Hematopoietic multipotent progenitor cell treated with erythropoietin and hydrocortisone succinate and interleukin-3 and kit ligand, for 8 days (in vitro differentiated cells): ENCODE measurements around the gene PHC2.

Experiments
- DNase-seq: peaks from one replicate; pipeline ENCODE4 v3.0.0-alpha.2; 2015

The PHC2 gene

DNA sequence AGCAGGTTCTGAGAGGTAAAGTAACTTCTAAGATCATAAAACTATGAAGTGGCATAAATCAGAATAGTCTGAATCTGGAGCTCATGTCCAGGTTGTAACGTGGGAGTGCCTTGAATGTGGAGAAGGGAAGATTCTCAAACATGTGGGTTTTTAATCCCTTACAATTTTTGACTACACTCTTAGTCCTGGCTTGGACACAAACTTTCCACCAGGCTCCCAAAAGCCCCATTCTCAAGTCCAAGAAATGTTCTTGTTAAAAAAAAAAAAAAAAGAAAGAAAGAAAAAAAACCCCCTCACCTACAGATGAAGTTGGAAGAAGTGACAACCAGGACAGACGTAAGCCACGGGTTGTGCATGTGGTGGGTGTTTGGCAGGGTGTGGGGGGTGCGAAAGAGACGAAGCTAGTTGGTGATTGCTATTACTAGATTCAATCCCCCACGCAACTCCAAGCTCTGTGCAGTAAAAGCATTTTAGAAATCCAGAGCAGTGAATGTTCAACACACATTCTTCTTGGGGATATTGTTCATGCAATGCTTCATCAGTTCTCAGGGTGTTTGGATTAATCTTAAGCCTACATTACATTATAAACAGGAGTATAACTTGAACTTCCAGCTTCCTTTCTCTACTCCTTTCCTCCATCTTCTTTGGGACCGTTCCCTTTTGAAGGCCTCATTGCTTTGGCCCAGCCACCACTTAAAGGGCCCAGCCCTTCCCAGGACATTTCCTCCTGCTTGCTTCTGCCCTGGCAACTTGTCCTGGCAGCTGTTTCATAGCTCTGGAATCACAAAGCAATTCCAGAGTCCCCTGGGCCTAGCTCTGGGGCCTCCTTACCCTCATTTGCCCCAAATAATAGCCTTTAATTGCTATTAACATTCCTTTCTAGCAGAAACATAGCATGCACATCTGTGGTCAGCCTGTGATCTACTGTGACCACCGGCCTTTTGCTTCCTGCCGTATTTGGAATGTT lies 41.8 kb downstream of the PHC2 start:
- no peak for DNase-seq

DNA sequence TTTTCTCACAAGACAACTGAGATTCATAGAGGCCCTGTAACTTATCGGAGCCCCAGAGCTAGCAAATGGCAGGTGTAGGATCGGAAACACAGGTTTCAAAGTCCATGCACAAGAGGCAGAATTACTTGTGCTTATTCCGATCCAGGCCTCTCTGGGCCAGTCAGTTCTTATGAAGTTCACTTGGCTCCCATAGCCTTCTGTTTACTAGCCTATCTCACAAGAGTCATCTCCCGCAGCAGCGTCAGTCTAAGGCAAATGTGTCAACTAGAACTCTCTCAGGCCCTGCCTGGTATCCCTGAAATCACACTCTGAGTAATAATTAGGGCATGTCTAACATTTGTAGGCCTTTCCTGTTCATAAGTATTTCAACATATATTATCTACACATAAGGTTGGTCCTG lies 43.3 kb downstream of the PHC2 start:
- no peak for DNase-seq

DNA sequence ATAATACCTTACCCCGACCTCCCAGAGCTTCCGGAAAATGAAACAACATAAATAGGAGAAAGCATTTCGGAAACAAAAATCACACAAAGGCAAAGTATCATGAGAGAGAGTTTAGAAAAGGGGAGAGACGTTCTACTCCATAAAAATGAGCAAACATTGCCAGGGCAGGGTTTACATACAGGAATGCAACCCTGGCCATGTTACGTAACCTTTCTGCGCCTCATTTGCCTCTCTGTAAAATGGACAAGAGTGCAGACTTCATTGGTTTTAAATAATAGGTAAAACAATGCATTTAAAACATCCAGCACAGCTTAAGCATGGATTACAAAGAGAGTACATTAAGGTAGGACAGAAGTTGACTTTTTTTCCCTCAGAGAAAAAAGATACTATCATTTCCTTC lies 45.6 kb downstream of the PHC2 start:
- DNase-seq: no peak

DNA sequence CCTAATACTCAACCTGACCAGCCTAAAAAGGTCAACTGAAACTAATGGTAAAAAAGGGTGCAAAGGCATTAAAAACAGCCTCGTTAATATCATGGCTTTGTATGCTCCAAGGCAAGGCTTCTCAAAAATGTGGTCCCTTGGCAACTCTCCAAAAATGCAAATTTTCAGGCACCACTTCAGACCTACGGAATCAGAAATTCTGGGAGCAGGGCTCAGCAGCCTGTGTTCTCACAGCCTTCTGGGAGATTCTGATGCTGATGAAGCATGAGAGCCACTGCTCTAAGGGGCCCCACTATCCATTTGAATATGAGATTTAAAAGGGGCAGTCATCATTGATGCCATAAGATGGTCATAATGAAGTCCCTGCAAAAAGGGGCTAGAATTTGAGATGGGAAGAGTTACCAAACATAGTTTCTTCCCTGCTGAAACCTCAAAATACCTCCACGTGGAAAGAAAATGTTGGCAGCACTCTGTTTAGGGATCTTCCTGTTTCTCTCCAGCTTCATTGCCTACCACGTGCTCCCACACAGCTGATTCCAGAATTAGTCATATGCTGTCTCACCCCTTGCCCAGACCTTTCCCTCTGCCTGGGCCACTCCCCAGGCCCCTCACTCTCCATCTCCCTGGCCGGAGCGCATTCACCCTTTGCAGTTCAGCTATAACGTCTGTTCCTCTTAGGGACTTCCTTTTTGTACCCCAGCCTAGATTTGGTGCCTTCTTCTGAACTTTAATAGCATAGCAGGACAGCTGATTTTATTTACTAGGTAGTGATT lies 46.7 kb downstream of the PHC2 start:
- DNase-seq: no peak

DNA sequence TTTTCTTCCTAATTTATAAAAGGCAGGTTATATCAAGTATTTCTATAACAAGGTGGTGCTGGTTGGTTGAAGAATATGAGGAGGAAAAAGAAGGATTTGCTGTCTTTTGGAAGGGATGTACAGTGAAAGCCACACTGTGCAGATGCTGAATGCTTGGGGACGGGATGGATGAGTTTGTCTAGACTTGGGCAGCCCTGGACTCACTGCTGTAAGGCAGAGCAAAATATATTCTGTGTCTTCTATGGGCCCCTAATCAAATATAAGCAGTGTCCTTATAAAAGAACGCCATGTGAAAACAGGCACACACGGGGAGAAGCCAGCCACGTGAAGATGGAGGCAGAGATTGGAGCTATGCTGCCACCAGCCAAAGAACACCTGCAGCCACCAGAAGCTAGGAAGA lies 47.4 kb downstream of the PHC2 start:
- no peak for DNase-seq

DNA sequence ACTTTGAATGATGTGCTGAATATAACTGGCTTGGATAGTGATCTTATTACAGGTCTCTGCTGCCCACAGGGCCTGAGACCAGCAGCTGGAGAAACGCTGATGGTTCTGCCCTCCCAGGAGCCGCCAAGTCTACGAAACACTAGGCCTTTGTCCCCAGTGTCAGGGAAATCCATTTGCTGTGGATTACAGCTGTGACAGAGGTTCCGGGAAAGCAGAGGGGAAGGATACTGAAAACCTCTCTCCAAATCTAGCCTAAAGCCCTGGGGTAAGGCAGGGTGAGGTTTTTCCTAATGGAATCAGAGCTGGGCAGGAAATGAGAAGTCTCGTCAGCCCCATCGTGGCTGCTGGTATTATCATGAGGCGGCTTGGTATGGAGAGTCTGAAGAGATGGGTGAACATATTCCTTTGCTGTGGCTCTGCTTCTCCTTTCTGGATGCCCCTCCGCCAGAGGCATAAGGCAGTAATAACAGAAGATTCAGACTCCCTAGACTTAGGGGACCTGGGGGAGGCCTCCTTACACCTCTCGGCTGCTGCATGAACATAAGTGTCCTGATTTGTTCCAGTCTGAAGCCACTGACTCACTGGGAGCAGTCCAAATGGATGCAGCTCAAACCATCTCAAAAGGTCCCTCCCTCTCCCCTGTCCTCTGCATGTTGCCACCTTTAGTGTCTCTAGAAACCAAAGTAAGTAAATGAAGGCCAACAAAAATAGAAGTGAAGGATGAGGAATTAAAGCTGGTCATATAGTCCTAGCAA lies 48.1 kb downstream of the PHC2 start:
- no peak for DNase-seq

DNA sequence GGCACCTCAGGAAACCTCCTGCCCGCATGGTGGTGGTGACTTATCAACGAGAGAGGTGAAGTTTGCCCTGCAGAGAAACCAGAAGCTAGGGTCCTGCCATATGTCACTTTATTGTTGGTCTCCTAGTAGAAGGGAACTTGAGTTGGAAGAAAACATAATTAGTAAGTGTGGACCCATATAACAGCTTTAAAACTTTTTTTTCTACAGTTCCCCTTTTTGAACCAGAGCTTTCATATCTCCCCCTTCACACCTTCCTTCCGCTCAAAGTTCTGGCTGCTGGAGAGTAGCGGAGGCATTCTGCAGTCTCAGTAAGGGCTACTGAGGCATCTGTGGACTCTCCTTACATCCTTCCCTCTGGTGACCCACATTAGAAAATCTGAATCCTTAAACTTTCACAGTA lies 48.9 kb downstream of the PHC2 start:
- no peak for DNase-seq

DNA sequence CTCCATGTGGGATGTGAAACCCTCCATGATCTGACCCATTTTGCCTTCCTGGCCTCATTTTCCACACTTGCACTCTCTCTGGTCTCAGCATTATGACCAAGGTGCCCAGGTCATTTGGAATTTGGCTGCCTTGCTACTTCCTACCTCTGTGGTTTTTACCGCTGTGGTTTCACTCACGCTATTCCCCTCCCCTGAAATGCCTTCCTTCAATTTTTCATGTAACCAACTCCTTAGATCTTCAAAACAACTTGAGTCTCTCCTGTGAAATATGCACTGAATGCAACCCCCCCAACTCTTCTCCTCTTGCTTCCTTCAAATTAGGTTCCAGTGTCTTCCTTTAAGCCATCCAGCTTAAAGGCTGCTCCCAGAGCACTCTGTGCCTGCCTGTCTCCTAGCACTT lies 50.1 kb downstream of the PHC2 start:
- DNase-seq: no peak

DNA sequence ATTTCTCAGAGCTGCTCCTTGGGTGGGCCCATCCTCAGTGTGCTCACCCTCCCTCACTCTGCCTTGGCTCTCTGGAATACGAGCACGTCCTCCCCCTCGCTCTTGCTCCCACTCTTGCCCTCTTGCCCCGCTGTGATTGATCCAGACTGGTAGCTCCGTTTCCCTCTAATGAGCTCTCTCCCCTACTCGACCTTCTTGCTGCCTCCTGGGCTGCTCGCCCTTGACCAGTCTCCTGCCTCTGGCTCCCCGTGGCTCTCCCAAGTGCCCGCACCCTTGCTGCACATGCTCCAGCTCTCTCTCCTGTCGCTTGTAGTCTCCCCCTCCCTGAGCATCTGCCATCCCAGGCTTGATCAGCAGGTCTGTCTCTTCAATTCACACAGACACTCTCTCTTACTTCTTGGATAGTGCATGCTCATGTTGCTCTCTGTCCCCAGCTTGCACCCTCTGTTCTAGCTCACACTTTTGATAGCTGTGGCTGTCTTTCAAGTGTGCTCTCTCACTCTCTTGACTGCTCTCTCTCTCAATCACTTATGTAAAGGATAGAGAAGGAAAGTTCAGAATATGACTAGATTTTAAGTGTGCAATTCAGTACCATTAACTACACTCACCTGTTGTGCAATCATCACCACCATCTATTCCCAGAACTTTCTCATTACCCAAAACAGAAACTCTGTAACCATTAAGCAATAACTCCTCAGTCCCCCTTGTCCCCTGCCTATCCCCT lies 51.1 kb downstream of the PHC2 start:
- no peak for DNase-seq

DNA sequence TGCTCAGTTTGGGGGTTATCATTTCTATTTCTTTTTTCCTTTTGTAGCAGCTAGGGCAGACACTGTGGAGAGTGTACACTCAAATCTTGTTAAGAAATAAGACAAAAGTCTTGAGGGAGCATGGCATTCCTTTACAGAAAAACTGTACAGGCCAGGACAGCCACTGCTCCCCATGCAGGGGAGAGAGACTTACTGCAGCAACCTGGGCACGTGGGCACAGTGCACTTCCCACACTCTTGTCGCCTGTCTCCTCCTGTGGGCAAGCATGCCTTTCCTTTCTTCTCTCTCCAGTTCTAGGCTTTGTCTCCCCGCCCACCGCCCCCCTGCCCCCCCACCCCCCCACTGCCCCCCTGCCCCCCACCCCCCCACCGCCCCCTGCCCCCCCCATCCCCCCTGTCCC lies 51.9 kb downstream of the PHC2 start:
- no peak for DNase-seq

DNA sequence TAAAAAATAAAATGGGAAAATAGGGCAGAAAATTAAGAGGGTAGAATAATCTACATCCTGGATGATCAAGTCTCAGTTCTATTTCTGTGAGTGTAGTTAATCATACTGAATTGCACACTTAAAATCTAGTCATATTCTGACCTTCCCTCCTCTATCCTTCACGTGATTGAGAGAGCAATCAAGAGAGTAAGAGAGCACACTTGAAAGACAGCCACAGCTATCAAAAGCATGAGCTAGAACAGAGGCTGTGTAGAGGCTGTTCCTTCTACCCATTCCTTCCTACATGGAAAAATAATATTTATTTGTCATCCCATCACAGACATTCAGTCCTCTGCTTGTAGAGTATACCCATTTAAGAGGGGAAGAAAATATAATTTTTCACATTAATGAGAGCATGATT lies 52.4 kb downstream of the PHC2 start:
- DNase-seq: no peak

DNA sequence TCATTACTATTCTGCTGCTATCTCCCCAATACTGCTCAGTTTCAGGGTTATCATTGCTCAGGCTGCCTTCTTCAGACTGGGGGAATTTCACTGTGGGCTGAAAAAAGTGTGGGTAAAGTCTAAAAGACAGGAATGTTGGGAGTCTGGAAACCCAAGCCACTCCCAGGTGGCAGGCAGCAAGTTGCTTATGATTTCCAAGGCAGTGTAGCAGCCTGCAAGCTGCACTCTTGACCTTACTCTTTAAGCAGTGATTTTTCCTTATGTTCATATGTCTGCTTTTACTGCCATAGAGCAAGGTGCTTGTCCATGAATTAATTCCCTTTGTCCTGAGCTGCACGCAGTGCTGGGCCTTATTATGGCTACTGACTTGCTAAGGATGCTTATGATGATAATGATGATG lies 53.1 kb downstream of the PHC2 start:
- no peak for DNase-seq

DNA sequence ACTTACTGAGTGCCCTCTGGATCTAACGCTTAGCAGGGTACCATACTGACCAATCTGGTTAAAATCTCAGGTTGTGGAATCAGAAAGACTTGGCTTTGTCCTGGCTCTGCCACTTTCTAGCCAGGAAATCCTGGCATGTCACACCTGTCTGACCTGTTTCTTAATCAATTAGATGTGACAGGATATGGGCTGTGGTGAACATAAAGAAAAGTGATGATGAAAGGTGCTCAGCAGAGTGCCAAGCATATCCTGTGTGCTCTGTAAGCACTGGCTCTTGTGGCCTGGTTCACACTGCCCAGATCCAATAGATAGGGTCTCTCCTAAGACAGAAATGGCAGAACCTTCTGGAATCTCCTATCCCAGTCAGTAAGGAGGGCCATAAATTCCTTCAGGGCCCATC lies 53.9 kb downstream of the PHC2 start:
- DNase-seq: no peak

DNA sequence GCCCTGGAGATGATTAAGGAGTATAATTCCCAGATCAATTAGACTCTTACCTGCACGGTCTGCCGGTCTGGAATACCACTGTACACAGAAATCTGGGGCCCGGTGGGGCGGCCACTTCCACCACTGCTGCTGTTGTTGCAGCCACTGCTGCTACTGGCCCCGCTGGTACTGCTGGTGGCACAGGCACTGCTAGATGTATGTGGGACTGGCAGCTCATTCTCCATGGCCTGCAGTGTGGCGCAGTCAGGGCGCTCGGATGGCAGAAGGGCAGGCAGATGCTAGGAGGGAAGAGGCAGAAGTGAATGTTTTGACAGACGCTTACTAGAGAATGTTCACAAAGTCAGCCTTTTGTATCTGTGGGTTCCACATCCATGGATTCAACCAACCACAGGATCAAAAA lies 55.6 kb downstream of the PHC2 start:
- DNase-seq: no peak

DNA sequence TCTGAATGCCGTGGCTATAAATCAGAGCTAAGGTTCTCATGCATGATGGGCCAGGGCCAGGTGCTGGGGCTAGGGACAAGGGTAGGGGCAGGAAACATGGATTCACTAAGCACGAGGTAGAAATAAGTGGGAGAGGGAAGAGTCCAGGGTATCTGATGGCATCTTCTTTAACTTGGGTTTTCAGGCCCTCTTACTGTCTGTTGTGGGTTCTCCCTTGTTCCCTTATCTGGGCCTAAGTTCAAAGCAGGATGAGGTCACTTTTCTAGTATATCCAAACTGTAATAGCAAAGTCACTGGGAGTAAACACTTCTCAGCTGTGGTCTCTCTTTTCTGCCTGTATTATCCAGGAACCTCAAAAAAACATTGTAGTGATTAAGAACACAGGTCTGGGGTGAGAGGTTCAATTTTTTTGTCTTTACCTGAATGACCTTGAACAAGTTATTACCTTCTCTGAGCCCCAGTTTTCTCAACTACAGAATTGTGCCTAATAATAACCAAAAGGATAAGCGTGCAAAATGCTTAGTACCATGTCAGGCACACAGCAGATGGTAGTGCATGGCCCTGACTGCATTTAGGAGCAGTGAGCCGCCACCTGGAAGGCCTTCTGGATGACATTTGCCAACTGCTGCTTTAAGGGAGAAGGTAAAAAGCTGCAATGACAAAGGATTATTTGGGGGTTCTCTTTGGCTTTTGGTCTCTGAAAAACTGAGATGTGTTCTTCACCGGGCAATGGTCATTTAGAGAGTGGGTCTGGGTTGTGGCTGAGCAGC lies 56.4 kb downstream of the PHC2 start:
- DNase-seq: peak; percentile 44

DNA sequence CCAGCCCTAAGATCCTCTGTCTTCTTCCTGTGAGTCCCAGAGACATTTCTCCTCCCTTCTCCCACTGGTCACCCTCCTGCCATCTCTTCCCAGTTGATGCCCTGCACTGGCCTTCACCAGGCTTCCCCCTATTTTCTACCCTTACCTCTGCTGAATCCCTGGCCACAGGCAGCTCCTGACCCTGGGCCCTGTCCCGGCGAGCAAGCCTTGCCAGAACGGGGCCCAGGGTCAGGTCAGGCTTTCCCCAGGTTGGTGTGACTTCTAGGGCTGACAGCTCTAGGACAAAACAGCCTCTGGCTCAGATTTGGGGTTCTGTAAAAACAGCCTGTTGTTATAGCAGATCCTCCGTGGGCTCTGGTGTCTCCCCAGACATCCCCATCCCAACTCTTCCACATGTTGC lies 57.3 kb downstream of the PHC2 start:
- DNase-seq: no peak

DNA sequence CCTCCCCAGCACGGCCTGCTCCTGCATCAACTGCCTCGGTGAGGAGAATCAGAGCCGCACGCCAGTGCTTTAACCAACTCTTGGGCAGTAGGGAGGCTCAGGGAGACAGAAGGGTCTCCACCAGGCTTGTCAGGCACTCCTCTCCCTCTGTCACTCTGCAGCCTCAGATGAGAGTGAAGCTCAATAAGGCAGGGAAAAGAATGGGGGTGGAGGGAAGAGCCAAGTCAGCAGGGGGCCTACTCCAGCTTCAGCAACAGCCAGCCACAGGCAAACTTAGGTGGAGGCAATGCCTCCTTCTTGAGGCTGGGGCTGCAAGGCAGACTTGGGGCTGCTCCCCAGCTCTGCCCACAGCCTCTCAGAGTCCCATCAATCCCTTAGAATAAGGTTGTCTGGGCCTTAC lies 58.2 kb downstream of the PHC2 start:
- DNase-seq: no peak

DNA sequence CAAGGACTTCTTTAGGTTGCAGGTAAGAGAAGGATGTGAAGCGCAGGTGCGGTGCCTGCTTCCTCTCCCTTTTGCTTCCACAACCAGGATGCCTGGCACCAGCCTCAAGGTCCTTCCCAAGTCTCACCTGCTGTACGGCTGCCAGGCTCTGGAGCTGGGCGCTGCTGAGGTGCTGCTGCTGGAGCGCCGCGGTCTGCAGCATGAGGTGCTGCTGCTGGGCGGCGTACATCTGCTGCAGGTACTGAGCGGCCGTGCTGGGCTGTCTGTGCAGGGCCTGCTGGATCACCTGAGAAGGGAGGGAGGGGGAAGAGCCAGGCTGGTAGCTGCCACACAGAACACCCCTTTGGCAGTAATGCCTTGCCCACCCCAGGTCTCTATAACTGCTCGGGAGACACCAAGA lies 58.7 kb downstream of the PHC2 start:
- no peak for DNase-seq

DNA sequence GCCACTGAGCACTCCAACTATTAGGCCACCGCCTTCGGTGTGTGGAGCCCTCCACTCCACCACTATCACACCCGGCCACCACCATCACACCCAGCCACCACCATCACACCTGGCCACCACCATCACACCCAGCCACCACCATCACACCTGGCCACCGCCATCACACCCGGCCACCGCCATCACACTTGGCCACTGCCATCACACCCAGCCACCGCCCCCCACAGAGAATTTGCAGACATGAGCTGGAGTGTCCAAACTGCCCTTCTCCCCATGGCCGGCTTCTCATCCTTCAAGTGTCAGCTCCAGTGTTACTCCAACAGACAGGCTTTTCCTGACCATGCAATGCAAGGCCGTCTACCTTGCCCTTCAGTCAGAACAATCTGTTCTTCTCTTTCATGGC lies 59.6 kb downstream of the PHC2 start:
- DNase-seq: no peak

DNA sequence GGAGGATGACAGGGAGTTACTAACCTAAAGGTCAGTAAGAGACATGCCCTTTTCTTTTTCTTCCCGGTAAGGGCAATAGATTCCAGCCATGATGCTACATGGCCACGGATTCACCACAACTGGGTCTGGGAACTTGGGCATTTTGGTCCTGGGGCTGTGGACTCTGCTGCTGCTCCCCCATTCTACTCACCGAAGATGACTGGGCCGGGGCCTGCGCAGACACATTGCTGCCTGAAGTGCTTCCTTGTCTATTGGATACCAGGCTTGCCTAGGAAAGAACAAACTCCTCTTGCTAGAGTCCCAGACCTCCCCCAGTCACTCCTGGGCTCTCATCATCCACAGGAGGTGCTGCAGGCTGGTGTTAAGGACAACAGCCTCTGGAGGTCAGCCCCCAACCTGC lies 60.1 kb downstream of the PHC2 start:
- no peak for DNase-seq

DNA sequence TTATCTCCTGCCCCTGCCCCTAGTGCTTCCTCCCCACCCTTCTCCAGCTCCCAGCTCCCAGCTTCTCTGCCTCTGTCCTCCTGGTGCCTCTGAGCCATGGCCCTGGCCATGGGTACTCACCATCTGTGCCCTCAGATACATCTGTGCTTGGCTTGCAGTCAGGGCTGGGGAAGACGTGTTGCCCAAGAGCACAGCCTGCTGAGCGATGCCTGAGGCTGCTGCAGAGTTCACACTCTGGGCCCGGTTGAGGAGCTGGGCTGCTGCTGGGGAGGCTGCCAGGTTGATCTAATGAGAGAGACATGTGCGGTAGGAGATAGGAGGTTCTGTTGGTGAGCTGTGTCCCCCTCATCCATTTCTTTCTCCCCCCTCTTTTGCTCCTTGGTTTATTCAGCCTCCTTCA lies 60.6 kb downstream of the PHC2 start:
- DNase-seq: no peak

DNA sequence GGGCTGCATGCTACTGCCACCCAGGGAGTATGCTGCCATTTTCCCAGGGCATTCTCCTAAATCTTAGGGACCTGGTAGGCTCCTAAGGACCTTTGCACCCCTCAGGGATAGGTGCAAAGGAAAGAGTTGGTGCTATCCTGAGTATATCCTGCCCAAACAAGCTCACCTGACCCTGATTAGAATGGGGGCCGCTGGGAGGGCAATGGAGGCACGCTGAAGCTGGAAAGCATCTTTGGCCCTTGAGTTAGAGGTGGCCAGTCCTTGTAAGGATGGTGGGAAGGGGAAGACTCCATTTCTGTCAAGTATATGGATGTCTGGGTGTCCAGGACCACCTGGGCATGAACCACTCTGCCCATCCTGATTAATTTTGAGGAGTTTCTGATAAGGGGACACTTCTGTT lies 61.1 kb downstream of the PHC2 start:
- no peak for DNase-seq
